Activated CD8-positive, alpha-beta T cell treated with anti-CD3 and anti-CD28 coated beads, Interleukin-2, amount 10 ng/mL, durations not matched to agents 7 days and 5 days (primary cell): ENCODE data around the gene PRICKLE2. TPM values are rescaled to one million over a fixed set of nuclear protein-coding genes. Genes with fewer than 3 reads are reported as not detected.

Experiments used
- ATAC-seq: fragments of 150-1000 bp; cut with Tn5 transposase; one replicate; pipeline ENCODE4 v1.10.0; 2021; ENCODE audit warnings: moderate library complexity
- CTCF ChIA-PET: fragments of 350-600 bp; sonication (Branson Sonifier 250); formaldehyde crosslinking; loops from one replicate; lab custom pipeline; 2021; ENCODE audit warnings: antibody characterized with exemption; lab: Charles Lee
- POLR2A ChIA-PET: fragments of 350-600 bp; sonication (Branson Sonifier 250); formaldehyde crosslinking; loops from one replicate; lab custom pipeline; 2021; ENCODE audit warnings: antibody characterized with exemption; lab: Charles Lee
- DNase-seq: peaks from one replicate; pipeline ENCODE4 v3.0.0-alpha.2; 2020
- H3K27ac Mint-ChIP-seq: one replicate; pipeline ENCODE4 v1.8.0; 2021; ENCODE audit warnings: mild to moderate bottlenecking, mixed read lengths
- H3K27me3 Mint-ChIP-seq: one replicate; pipeline ENCODE4 v1.8.0; 2021; ENCODE audit warnings: low read depth, mixed read lengths
- H3K36me3 Mint-ChIP-seq: one replicate; pipeline ENCODE4 v1.8.0; 2021; ENCODE audit warnings: low read depth, mixed read lengths
- H3K4me1 Mint-ChIP-seq: one replicate; pipeline ENCODE4 v1.8.0; 2021; ENCODE audit warnings: low read depth, mixed read lengths
- H3K4me3 Mint-ChIP-seq: one replicate; pipeline ENCODE4 v1.8.0; 2021; ENCODE audit warnings: mild to moderate bottlenecking, mixed read lengths
- H3K9me3 Mint-ChIP-seq: one replicate; pipeline ENCODE4 v1.8.0; 2022; ENCODE audit warnings: mixed read lengths; ENCODE audit not compliant: insufficient read depth
- total RNA-seq, 2 experiments: library from RNA; stranded (reverse); gene quantifications; one replicate each; pipeline ENCODE4 v1.2.3, GENCODE V29; 2021

The PRICKLE2 gene
- total RNA-seq, 2 experiments from 2014 or later: not detected

DNA sequence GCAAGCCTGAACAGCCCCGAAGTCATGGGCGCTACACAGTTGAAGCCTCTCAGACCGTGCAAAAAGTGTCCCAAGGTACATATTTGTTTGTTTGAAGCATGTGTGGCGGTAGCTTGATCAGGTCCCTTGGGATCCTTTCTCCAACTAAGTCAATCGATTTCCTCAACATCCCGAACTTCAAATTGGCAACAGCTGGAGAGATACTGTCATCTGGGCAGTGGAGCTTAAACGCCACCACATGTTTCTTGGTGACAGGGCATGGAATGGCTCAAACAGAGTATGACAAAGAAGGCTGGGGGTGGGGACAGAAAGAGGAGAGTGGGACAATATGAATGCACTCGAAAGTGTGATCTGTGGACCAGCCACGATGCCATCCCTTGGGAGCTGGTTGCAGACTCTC is 117.0 kb downstream of the PRICKLE2 start:
- ChIA-PET POLR2A (no interaction called here), CTCF (no interaction called here)
- DNase-seq: no peak
- ATAC-seq: no peak
- H3K4me3 Mint-ChIP-seq: no peak overlapping the region
- no peaks in the 10 kb centered on the region for H3K4me1 Mint-ChIP-seq
- H3K9me3 Mint-ChIP-seq: no peaks in the 10 kb centered on the region
- H3K36me3 Mint-ChIP-seq: no peaks in the 10 kb centered on the region
- H3K27me3 Mint-ChIP-seq: no peaks in the 10 kb centered on the region
- H3K27ac Mint-ChIP-seq: no peak overlapping the region

DNA sequence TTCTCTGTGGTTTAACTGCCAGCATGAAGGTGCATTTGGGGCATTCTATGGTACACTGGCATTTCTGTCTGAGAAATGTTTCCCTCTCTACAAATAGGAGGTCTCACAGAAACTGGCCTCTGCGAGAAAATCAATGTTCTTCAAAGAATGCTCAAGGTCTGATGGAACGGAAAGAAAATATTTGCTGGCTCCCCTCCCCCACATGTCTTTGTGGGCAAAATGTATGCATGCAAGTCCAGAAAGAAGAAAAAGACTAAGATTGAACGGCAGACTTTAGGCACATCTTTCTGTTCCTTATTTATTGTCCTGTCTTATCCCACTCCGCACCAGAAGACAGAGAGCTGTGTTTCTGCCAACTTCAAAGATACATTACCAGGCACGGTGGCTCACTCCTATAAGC is 118.1 kb downstream of the PRICKLE2 start:
- Mint-ChIP-seq H3K36me3 (no peaks in the 10 kb centered on the region), H3K9me3 (no peaks in the 10 kb centered on the region), H3K4me3 (no peak overlapping the region), H3K4me1 (no peaks in the 10 kb centered on the region), H3K27ac (no peak overlapping the region), H3K27me3 (no peaks in the 10 kb centered on the region)
- ATAC-seq: no peak
- POLR2A ChIA-PET: no interaction called here
- CTCF ChIA-PET: no interaction called here
- DNase-seq: no peak

DNA sequence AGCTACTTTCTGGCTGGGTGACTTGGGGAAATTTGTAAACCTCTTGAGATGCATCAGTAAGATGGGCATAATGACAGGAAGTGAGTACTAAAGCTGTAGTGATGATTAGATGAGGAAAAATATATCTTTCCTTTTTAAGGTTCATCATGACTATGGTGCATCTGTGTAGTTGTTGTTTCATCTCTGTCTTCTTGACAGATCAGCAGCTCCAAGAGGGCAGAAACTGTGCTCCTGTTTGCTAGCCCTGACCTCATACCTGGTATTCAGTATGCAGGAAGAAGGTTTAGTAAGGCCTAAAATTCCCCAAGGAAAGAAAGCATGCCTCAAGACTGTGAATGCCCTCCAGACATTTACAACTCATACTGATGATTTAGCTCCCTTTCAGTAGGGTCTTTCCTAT is 119.5 kb downstream of the PRICKLE2 start:
- Mint-ChIP-seq H3K9me3 (no peaks in the 10 kb centered on the region), H3K4me1 (no peaks in the 10 kb centered on the region), H3K27me3 (peaks cover 2% of the 10 kb centered on the region), H3K27ac (no peak overlapping the region), H3K36me3 (no peaks in the 10 kb centered on the region), H3K4me3 (no peak overlapping the region)
- ChIA-PET POLR2A (no interaction called here), CTCF (no interaction called here)
- ATAC-seq (no peak), DNase-seq (no peak)

DNA sequence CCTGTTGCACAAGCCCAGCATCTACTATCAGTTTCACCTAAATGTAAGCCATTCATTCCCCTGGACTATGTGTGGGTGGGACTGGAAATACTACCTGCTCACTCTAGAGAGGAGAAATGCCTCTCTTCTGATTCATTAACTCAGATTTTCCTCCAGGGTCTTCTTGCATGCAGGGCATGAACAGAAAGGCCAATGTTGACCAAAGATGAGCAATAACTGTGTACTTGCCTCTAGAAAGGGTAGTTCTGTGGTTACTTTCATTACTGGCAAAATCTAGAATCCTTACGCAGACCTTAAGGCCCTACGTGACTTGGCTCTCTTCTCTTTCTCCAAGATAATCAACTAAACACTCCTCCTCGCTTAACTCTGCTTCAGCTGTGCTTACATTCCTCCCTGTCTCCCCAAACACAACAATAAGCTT is 120.6 kb downstream of the PRICKLE2 start:
- H3K27me3 Mint-ChIP-seq: peaks cover 2% of the 10 kb centered on the region
- no peak overlapping the region for H3K4me3 Mint-ChIP-seq
- ChIA-PET CTCF (no interaction called here), POLR2A (no interaction called here)
- ATAC-seq (no peak), DNase-seq (no peak)
- no peaks in the 10 kb centered on the region for H3K9me3 Mint-ChIP-seq
- no peak overlapping the region for H3K27ac Mint-ChIP-seq
- no peaks in the 10 kb centered on the region for H3K36me3 Mint-ChIP-seq
- H3K4me1 Mint-ChIP-seq: no peaks in the 10 kb centered on the region

DNA sequence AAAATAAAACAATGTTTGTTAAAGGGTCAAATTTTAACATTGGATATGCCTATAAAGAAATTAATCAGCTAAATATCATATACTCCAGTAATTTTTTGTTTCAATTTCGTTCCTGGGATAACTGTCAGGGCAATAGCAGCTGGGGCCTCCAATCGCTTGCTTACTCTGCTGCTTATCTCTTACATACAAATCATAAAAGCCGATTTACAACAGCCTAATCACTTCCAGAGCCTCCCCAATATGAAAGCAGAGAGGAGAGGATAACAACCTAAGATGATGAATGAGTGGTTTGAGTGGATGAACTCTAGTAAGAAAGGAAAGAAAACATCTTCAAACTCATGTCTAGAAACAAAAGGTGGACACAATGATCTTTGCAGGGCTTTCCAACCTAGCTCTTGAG is 121.3 kb downstream of the PRICKLE2 start:
- POLR2A ChIA-PET: no interaction called here
- Mint-ChIP-seq H3K4me1 (no peaks in the 10 kb centered on the region), H3K4me3 (no peak overlapping the region), H3K27ac (no peak overlapping the region), H3K36me3 (no peaks in the 10 kb centered on the region), H3K27me3 (peaks cover 2% of the 10 kb centered on the region), H3K9me3 (no peaks in the 10 kb centered on the region)
- CTCF ChIA-PET: no interaction called here
- DNase-seq (no peak), ATAC-seq (no peak)

DNA sequence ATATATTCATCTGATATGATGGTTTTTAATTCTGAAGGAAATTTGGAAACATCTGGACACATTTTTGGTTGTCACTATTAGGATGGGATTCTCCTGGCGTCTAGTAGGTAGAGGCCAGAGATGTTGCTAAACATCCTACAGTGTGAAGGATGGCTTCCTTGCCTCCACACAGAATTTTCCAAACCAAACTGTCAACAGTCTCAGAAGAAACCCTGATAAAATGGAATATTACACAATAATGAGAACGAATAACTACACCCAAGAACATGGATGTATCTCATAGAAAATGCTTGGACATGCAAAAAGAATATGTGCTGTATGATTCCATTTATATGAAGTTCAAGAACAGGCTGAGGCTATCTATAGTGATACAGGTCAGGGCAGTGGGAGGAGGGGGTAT is 122.1 kb downstream of the PRICKLE2 start:
- Mint-ChIP-seq H3K9me3 (no peaks in the 10 kb centered on the region), H3K36me3 (no peaks in the 10 kb centered on the region), H3K27me3 (peaks cover 2% of the 10 kb centered on the region), H3K4me3 (no peak overlapping the region), H3K4me1 (no peaks in the 10 kb centered on the region), H3K27ac (no peak overlapping the region)
- CTCF ChIA-PET: no interaction called here
- no peak for ATAC-seq
- no peak for DNase-seq
- POLR2A ChIA-PET: no interaction called here

DNA sequence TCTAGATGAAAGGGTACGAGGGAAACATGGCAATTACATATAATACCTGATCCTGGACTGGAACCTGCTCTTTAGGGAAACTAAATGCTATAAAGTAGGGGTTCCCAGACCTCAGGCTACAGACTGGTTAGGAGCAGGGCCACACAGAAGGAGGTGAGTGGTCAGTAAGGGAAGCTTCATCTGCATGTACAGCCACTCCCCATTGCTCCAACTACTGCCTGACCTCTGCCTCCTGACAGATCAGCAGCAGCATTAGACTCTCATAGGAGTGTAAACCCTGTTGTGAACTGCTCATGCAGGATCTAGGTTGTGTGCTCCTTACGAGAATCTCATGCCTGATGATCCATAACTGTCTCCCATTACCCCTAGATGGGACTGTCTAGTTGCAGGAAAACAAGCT is 123.1 kb downstream of the PRICKLE2 start:
- H3K4me1 Mint-ChIP-seq: no peaks in the 10 kb centered on the region
- no peak for ATAC-seq
- ChIA-PET CTCF (no interaction called here), POLR2A (no interaction called here)
- no peak for DNase-seq
- H3K9me3 Mint-ChIP-seq: no peaks in the 10 kb centered on the region
- H3K36me3 Mint-ChIP-seq: no peaks in the 10 kb centered on the region
- H3K27me3 Mint-ChIP-seq: peaks cover 2% of the 10 kb centered on the region
- H3K27ac Mint-ChIP-seq: no peak overlapping the region
- no peak overlapping the region for H3K4me3 Mint-ChIP-seq

DNA sequence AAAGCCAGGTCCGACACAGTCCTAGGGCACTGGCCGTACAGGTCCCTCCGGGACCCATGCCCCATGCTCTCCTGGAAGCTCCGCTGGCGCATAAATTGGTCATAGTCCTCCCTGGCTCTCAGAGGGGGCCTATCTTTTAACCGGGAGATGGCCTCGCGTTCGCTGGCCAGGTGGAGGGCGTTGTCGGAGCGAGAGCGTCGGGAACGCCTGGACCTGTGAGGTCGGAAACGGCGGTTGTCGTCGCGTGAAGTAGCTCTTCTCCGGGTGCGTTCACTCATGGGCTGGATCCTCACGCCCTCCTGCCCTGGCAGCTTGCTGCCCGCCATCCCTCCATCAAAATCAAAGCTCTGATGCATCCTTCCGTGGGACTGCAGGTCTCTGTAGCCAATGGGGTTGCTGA is 126.0 kb downstream of the PRICKLE2 start:
- Mint-ChIP-seq H3K9me3 (no peaks in the 10 kb centered on the region), H3K27me3 (peaks cover 2% of the 10 kb centered on the region), H3K4me3 (no peak overlapping the region), H3K27ac (no peak overlapping the region), H3K36me3 (no peaks in the 10 kb centered on the region), H3K4me1 (no peaks in the 10 kb centered on the region)
- ChIA-PET CTCF (no interaction called here), POLR2A (no interaction called here)
- ATAC-seq (no peak), DNase-seq (no peak)

DNA sequence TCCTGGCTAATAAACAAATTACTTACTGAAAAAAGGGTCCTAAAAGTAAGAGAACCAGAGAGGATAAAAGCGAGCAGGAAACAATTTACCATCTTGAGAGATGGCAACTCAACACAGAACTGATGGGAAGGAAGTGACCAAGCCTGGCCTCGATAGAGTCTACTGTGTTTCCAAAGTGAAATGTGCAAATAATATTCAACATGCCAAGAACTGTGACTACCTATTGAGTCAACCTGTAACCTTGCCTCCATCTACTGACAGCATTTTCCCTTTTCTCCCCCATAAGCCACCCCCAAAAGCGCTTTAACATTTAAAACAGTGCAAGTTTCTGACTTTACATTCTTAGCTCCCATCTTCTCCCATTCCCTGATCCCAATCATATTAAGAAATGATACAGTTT is 126.6 kb downstream of the PRICKLE2 start:
- H3K4me1 Mint-ChIP-seq: no peaks in the 10 kb centered on the region
- CTCF ChIA-PET: no interaction called here

DNA sequence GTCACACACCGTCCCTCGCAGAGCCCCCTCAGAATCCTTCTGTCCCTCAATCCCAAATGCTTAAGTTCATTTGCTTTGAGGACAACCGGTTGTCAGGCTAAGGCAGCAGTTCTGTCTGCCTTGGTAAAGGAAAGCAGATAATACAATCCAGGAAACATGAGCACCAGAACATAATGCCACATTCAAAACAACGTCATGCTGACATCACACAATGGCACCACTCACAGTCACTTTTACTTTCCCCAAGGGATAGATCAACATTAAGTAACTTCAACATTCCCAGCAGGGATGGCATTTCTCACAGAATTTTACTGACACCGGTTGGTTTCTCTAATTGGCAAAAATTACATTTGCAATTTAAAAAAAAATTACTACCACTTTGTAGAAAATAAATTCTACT is 127.3 kb downstream of the PRICKLE2 start:
- Mint-ChIP-seq H3K9me3 (no peaks in the 10 kb centered on the region), H3K27ac (no peak overlapping the region), H3K36me3 (no peaks in the 10 kb centered on the region), H3K4me3 (no peak overlapping the region), H3K4me1 (no peaks in the 10 kb centered on the region), H3K27me3 (peaks cover 2% of the 10 kb centered on the region)
- DNase-seq (no peak), ATAC-seq (no peak)
- CTCF ChIA-PET: no interaction called here
- POLR2A ChIA-PET: no interaction called here

More for the DNA sequence above, 126.6 kb downstream of the PRICKLE2 start:
- POLR2A ChIA-PET: no interaction called here
- DNase-seq (no peak), ATAC-seq (no peak)
- Mint-ChIP-seq H3K27ac (no peak overlapping the region), H3K9me3 (no peaks in the 10 kb centered on the region), H3K36me3 (no peaks in the 10 kb centered on the region), H3K27me3 (peaks cover 2% of the 10 kb centered on the region), H3K4me3 (no peak overlapping the region)

DNA sequence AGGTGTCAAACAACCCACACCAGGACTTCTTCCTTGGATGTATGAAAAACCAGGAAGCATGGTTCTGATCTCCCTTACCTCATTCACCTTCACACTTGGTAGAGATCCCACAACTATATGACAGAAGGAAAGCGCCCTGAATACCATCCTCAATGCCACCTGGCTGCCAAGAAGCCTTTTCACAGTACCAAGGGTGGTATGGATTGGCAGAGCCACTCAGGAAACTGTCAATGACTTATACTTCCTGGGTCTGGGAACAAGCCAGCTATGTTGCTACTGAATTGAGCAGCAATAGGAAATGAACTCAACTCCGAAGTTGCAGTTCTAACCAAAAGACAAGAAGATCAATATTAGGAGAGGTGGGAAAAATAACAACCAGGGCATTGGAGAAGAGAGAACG is 129.5 kb downstream of the PRICKLE2 start:
- POLR2A ChIA-PET: no interaction called here

DNA sequence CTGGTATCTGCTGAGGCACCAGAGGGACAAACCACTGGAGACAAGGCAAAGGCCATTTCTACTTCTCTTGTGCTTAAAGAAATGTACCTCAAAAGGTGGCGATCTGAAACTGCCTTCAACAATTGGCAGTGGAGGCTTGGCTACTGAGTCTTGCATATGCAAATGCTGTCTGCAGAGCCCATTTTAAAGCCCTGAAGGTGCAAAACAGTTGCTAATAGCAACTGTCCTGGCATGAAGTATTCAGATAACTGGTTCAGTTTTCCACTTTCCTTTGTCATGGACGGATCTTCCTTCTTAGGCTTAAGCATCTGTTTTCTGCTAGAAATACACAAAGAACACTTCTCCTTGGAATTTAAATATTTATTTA is 130.6 kb downstream of the PRICKLE2 start:
- Mint-ChIP-seq H3K36me3 (no peaks in the 10 kb centered on the region), H3K4me1 (no peaks in the 10 kb centered on the region), H3K27me3 (no peaks in the 10 kb centered on the region), H3K4me3 (no peak overlapping the region), H3K27ac (no peak overlapping the region), H3K9me3 (no peaks in the 10 kb centered on the region)
- ChIA-PET POLR2A (no interaction called here), CTCF (no interaction called here)
- DNase-seq (no peak), ATAC-seq (no peak)

More for the DNA sequence above, 129.5 kb downstream of the PRICKLE2 start:
- ATAC-seq (no peak), DNase-seq (no peak)
- no peaks in the 10 kb centered on the region for H3K4me1 Mint-ChIP-seq
- H3K27ac Mint-ChIP-seq: no peak overlapping the region
- H3K4me3 Mint-ChIP-seq: no peak overlapping the region
- no peaks in the 10 kb centered on the region for H3K27me3 Mint-ChIP-seq
- H3K9me3 Mint-ChIP-seq: no peaks in the 10 kb centered on the region
- CTCF ChIA-PET: no interaction called here
- H3K36me3 Mint-ChIP-seq: no peaks in the 10 kb centered on the region

DNA sequence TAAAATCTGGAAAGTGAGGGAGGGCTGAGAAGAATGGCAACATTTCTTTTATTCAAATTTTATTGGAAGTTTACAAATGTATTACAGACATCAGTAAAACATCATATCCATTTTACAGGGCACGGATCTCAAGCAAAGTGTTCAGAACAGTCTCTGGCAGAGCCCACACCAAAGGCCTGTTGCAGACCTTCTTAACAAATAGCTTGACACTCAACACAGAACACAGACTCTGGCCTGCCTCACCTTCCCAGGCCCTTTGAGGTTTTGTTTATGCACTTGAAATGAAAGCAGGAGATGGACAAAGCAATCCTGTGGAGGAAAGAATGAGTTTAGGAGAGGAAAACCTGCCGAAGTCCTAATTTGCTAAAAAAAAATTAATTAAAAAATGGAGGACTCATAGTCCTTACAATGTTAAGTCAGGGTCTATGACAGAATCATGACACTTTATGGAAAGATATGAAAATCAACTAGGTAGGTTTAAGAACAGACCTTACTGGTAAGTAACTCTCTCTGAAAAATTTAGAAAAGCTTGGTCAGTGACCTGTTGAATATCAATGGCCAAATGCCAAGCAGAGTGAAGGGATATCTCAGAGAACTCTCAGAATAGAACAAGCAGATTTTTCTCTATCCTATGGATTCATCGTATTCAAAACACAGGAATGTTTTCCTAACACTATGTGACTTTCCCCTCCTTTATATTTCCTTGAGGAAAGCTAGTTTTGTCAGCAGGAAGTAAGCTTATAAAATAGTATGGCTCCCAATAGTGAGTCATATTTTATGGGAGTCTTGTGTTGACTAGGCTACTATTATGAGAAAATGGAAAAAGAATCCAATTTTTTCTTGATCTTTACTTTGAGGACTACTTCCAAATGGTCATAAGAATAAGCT is 131.2 kb downstream of the PRICKLE2 start:
- POLR2A ChIA-PET: no interaction called here

More for the DNA sequence above, 131.2 kb downstream of the PRICKLE2 start:
- no peaks in the 10 kb centered on the region for H3K4me1 Mint-ChIP-seq
- no peaks in the 10 kb centered on the region for H3K27me3 Mint-ChIP-seq
- H3K9me3 Mint-ChIP-seq: no peaks in the 10 kb centered on the region
- no peaks in the 10 kb centered on the region for H3K36me3 Mint-ChIP-seq
- CTCF ChIA-PET: no interaction called here
- no peak overlapping the region for H3K4me3 Mint-ChIP-seq
- no peak overlapping the region for H3K27ac Mint-ChIP-seq
- no peak for DNase-seq
- ATAC-seq: no peak
